ENCODE results near the gene CDH4. TPM values are rescaled to one million over a fixed set of nuclear protein-coding genes. Genes with fewer than 3 reads are reported as not detected.

The CDH4 gene
- total RNA-seq, 6 experiments from 2014 or later, result 5.8 to 12.8 (median 10.9) TPM

- TF ChIP-seq, protein P1, sequence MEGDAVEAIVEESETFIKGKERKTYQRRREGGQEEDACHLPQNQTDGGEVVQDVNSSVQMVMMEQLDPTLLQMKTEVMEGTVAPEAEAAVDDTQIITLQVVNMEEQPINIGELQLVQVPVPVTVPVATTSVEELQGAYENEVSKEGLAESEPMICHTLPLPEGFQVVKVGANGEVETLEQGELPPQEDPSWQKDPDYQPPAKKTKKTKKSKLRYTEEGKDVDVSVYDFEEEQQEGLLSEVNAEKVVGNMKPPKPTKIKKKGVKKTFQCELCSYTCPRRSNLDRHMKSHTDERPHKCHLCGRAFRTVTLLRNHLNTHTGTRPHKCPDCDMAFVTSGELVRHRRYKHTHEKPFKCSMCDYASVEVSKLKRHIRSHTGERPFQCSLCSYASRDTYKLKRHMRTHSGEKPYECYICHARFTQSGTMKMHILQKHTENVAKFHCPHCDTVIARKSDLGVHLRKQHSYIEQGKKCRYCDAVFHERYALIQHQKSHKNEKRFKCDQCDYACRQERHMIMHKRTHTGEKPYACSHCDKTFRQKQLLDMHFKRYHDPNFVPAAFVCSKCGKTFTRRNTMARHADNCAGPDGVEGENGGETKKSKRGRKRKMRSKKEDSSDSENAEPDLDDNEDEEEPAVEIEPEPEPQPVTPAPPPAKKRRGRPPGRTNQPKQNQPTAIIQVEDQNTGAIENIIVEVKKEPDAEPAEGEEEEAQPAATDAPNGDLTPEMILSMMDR (IDR thresholded peaks at IDR 0.05), result no peak
- no peak for DNase-seq
- no peak overlapping the region for H3K27ac Mint-ChIP-seq
- no peak overlapping the region for H3K4me3 Mint-ChIP-seq
- no peaks in the 10 kb centered on the region for H3K9me3 Mint-ChIP-seq
- peaks cover 9% of the 10 kb centered on the region; the same call in 1 of the 2 replicates for H3K27me3 Mint-ChIP-seq (ENCODE audit: insufficient read depth)
- no peaks in the 10 kb centered on the region; the same call in 1 of the 2 replicates for H3K36me3 Mint-ChIP-seq (ENCODE audit: low read depth)
- peaks cover 8% of the 10 kb centered on the region; the same call in 1 of the 2 replicates for H3K4me1 Mint-ChIP-seq (ENCODE audit: low read depth)
Measured at GRCh38 chr20:61572789-61573188, 320.7 kb downstream of the CDH4 start.

- no peaks in the 10 kb centered on the region for H3K9me3 Mint-ChIP-seq
- no peaks in the 10 kb centered on the region; the same call in 1 of the 2 replicates for H3K36me3 Mint-ChIP-seq (ENCODE audit: low read depth)
- TF ChIP-seq, protein P1 (IDR thresholded peaks at IDR 0.05), result no peak
- no peak overlapping the region for H3K27ac Mint-ChIP-seq
- no peak overlapping the region for H3K4me3 Mint-ChIP-seq
- peaks cover 9% of the 10 kb centered on the region; the same call in 1 of the 2 replicates for H3K27me3 Mint-ChIP-seq (ENCODE audit: insufficient read depth)
- no peak for DNase-seq
- peaks cover 8% of the 10 kb centered on the region; the same call in 1 of the 2 replicates for H3K4me1 Mint-ChIP-seq (ENCODE audit: low read depth)
Measured at GRCh38 chr20:61573415-61574305, 321.6 kb downstream of the CDH4 start.

DNA sequence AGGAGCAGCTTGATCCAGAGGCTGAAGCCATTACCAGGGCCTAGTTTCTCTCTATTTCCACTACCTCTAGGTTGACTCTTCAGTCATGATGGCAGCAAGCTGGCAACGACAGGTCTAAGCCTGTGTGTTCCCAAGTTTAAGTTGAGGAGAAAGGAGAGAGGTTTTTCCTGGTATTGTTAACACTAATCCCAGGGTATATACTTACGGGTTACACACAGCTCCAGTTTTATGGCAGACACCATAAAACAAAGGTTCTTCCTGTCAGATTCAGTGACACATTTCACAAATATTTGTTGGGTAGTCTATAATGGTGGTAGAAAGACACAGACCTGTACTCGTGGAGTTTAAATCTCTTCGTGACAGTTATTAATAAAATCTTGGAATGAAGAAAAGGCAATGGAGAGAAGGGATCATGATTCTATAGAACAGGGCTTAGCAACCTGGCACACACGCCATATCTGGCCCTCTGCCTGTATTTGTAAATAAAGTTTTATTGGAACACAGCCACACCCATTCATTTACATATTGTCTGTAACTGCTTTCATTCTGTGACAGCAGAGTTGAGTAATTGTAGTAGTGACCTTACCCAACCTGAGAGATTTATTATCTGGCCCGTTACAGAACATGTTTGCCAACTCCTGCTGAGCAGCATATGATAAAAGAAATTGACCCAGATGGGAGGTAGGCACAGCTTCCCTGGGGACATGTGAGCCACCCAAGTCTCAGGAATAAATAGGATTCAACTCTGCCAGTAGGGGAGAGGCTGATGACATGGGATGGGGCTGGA is 323.3 kb downstream of the CDH4 start:
- Mint-ChIP-seq H3K4me1 (ENCODE audit: low read depth) (peaks cover 8% of the 10 kb centered on the region; the same call in 1 of the 2 replicates), H3K27ac (no peak overlapping the region), H3K36me3 (ENCODE audit: low read depth) (no peaks in the 10 kb centered on the region; the same call in 1 of the 2 replicates), H3K27me3 (ENCODE audit: insufficient read depth) (peaks cover 9% of the 10 kb centered on the region; the same call in 1 of the 2 replicates), H3K4me3 (no peak overlapping the region), H3K9me3 (no peaks in the 10 kb centered on the region)
- DNase-seq, result no peak
- TF ChIP-seq, protein P1 (IDR thresholded peaks at IDR 0.05), result no peak

DNA sequence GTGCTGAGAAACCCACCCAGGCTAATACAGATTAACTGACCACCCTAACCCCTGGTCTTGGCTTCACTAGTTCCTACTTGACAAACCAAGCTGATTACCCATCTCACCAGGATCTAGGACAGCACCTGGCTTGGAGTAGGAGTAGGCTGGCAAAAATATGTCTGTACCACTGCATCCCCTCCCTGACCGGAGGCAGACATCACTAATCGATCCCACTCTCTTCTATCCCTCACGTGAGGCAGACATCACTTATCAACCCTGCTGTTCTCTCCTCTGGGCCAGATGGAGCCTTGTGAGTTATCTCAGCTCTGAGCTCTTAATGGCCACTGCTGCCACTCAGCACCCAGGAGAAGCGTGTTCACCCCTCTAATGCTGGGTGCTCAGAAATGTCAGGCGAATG is 324.3 kb downstream of the CDH4 start:
- H3K27ac Mint-ChIP-seq, result no peak overlapping the region
- no peak for DNase-seq
- H3K9me3 Mint-ChIP-seq, result no peaks in the 10 kb centered on the region
- no peak overlapping the region for H3K4me3 Mint-ChIP-seq
- no peaks in the 10 kb centered on the region; the same call in 1 of the 2 replicates for H3K36me3 Mint-ChIP-seq (ENCODE audit: low read depth)
- peaks cover 8% of the 10 kb centered on the region; the same call in 1 of the 2 replicates for H3K4me1 Mint-ChIP-seq (ENCODE audit: low read depth)
- TF ChIP-seq, protein P1 (IDR thresholded peaks at IDR 0.05), result no peak
- peaks cover 4% of the 10 kb centered on the region; the same call in 1 of the 2 replicates for H3K27me3 Mint-ChIP-seq (ENCODE audit: insufficient read depth)

- TF ChIP-seq, protein P1 (IDR thresholded peaks at IDR 0.05), result no peak
- no peaks in the 10 kb centered on the region for H3K9me3 Mint-ChIP-seq
- H3K36me3 Mint-ChIP-seq (ENCODE audit: low read depth), result no peaks in the 10 kb centered on the region; the same call in 1 of the 2 replicates
- no peak overlapping the region for H3K4me3 Mint-ChIP-seq
- H3K4me1 Mint-ChIP-seq (ENCODE audit: low read depth), result peaks cover 8% of the 10 kb centered on the region; the same call in 1 of the 2 replicates
- no peak overlapping the region for H3K27ac Mint-ChIP-seq
- no peak for DNase-seq
- peaks cover 5% of the 10 kb centered on the region; the same call in 1 of the 2 replicates for H3K27me3 Mint-ChIP-seq (ENCODE audit: insufficient read depth)
Measured at GRCh38 chr20:61577065-61577464, 325.0 kb downstream of the CDH4 start.
